Progenitor cell of endocrine pancreas (in vitro differentiated cells): ENCODE data around the gene SLC39A9. TPM values are rescaled to one million over a fixed set of nuclear protein-coding genes. Genes with fewer than 3 reads are reported as not detected.
"Not testable (repeated sequence)": the region's sequence is repeated elsewhere in the genome, so short reads cannot be mapped to it uniquely, and the experiment has no call there.

Experiments
- DNase-seq: peaks from one replicate; pipeline ENCODE4 v3.0.0; 2021; ENCODE audit warnings: low spot score; ENCODE audit not compliant: unreplicated experiment
- H3K27ac Mint-ChIP-seq: 2 replicates; pipeline ENCODE4 v1.8.0; 2021; ENCODE audit warnings: mild to moderate bottlenecking, moderate library complexity, mixed read lengths
- H3K27me3 Mint-ChIP-seq: 2 replicates; pipeline ENCODE4 v1.8.0; 2021; ENCODE audit warnings: mixed read lengths
- H3K36me3 Mint-ChIP-seq: 2 replicates; pipeline ENCODE4 v1.8.0; 2022; ENCODE audit warnings: mixed read lengths; ENCODE audit not compliant: insufficient read depth
- H3K4me1 Mint-ChIP-seq: 2 replicates; pipeline ENCODE4 v1.8.0; 2021; ENCODE audit warnings: low read depth, mixed read lengths
- H3K4me3 Mint-ChIP-seq: 2 replicates; pipeline ENCODE4 v1.8.0; 2021; ENCODE audit warnings: low read depth, mild to moderate bottlenecking, moderate library complexity, mixed read lengths
- H3K9me3 Mint-ChIP-seq: 2 replicates; pipeline ENCODE4 v1.8.0; 2021; ENCODE audit warnings: low read depth, mixed read lengths
- total RNA-seq: library from RNA; stranded (reverse); gene quantifications from 2 replicates; pipeline ENCODE4 v1.2.1, GENCODE V29; 2021
- TF ChIP-seq, protein P1 (sequence below): fragments of 200-600 bp; sonication (generic); IDR thresholded peaks from one replicate; pipeline ENCODE4 v1.5.0; 2021; ENCODE audit warnings: antibody characterized with exemption, mild to moderate bottlenecking; ENCODE audit not compliant: unreplicated experiment

SLC39A9 gene
- total RNA-seq, 1 donor from 2014 or later = 62.2 TPM

DNA sequence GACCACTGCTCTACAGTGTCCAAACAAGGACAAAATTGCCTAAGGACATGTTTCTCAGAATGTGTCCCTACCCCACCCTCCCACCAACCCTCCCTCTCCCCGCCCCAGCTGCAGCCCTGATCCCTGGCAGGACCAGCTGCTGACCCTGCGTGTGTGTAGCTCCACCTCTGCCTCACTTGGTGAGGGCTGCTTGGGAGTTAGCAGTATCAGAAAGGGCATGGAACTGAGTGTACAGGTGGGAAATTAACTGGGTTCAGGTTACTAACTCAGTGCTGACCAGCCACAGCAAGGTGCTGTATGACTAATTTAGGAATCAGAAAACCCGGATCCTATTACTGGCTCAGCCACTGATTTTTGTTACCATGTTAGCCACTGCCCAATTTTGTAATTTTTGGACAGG, 74.8 kb downstream of the SLC39A9 start:
- no peaks in the 10 kb centered on the region for H3K4me1 Mint-ChIP-seq
- TF ChIP-seq, protein P1, sequence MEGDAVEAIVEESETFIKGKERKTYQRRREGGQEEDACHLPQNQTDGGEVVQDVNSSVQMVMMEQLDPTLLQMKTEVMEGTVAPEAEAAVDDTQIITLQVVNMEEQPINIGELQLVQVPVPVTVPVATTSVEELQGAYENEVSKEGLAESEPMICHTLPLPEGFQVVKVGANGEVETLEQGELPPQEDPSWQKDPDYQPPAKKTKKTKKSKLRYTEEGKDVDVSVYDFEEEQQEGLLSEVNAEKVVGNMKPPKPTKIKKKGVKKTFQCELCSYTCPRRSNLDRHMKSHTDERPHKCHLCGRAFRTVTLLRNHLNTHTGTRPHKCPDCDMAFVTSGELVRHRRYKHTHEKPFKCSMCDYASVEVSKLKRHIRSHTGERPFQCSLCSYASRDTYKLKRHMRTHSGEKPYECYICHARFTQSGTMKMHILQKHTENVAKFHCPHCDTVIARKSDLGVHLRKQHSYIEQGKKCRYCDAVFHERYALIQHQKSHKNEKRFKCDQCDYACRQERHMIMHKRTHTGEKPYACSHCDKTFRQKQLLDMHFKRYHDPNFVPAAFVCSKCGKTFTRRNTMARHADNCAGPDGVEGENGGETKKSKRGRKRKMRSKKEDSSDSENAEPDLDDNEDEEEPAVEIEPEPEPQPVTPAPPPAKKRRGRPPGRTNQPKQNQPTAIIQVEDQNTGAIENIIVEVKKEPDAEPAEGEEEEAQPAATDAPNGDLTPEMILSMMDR = no peak
- H3K36me3 Mint-ChIP-seq = no peaks in the 10 kb centered on the region
- DNase-seq = no peak
- no peak overlapping the region for H3K4me3 Mint-ChIP-seq
- H3K27me3 Mint-ChIP-seq = peaks cover 9% of the 10 kb centered on the region
- no peak overlapping the region for H3K27ac Mint-ChIP-seq
- no peaks in the 10 kb centered on the region for H3K9me3 Mint-ChIP-seq

DNA sequence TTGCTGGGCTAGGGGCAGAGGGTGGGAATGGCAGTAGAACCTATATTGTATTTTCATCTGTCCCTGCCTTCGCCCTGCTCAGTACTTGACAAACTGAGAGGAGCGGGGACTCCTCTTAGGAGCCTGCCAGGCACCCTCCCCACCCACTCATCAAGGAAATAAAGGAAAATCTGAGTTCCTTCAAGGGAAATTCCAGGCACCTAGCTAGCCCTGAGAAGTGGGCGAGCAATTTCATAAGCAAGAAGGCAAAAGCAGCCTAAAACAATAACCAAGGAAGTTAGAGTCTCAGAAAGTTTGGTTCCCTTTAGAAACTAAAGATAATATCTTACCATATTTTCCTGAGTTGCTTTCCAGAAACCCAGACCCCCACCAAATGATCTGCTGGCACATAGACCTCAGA, 75.5 kb downstream of the SLC39A9 start:
- H3K27ac Mint-ChIP-seq = no peak overlapping the region
- peaks cover 16% of the 10 kb centered on the region for H3K27me3 Mint-ChIP-seq
- H3K36me3 Mint-ChIP-seq = no peaks in the 10 kb centered on the region
- no peak overlapping the region for H3K4me3 Mint-ChIP-seq
- H3K4me1 Mint-ChIP-seq = no peaks in the 10 kb centered on the region
- H3K9me3 Mint-ChIP-seq = no peaks in the 10 kb centered on the region
- no peak for DNase-seq
- TF ChIP-seq, protein P1 = no peak

DNA sequence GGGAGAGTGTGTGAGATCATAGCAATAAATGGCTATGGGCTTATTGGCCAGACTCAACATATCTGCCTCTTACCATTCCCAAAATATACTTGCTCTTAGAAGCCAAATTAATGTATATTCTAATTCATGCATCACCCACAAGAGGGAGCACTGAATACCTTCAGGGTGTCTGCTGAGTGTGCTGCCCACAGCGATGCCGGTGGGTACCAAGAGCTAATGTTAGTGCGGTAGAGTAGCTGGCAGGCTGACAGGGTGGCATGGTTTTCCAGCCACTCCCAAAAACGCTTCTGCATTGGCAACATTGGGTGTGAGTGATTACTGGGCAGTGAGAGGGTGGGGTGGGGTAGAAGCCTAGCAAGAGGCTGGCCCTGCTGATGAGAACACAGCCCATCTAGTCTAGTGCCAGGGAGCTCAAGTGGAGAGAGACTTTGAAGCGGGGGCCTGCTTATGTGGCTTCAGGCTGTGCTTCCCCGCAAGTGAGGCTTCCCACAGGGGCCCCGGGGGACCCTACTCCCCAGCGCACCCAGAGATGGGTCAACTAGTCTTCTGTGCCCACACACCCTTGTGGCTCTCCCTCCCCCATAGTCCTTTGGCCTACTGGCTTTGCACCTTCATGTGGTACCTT, 76.8 kb downstream of the SLC39A9 start:
- no peak overlapping the region for H3K4me3 Mint-ChIP-seq
- H3K9me3 Mint-ChIP-seq = no peaks in the 10 kb centered on the region
- TF ChIP-seq, protein P1 = peak; percentile 58
- H3K36me3 Mint-ChIP-seq = no peaks in the 10 kb centered on the region
- peaks cover 25% of the 10 kb centered on the region for H3K27me3 Mint-ChIP-seq
- no peak overlapping the region for H3K27ac Mint-ChIP-seq
- no peaks in the 10 kb centered on the region for H3K4me1 Mint-ChIP-seq
- no peak for DNase-seq

DNA sequence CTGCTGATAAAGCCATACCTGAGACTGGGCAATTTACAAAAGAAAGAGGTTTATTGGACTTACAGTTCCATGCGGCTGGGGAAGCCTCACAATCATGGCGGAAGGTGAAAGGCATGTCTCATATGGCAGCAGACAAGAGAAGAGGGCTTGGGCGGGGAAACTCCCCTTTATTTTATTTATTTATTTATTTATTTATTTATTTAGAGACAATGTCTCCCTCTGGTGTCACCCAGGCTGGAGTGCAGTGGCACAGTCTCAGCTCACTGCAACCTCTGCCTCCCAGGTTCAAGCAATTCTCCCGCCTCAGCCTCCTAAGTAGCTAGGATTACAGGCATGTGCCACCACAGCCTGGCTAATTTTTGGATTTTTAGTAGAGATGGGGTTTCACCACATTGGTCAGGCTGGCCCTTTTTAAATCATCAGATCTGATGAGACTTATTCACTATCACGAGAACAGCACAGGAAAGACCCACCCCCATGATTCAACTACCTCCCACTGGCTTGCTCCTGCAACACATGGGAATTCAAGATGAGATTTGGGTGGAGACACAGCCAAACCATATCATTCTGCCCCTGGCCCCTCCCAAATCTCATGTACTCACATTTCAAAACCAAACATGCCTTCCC, 78.4 kb downstream of the SLC39A9 start:
- DNase-seq, H3K9me3 Mint-ChIP-seq, H3K36me3 Mint-ChIP-seq, H3K27ac Mint-ChIP-seq, H3K4me3 Mint-ChIP-seq, H3K4me1 Mint-ChIP-seq: not testable (repeated sequence)
- peaks cover 33% of the 10 kb centered on the region for H3K27me3 Mint-ChIP-seq
- TF ChIP-seq, protein P1 = peak; percentile 21

DNA sequence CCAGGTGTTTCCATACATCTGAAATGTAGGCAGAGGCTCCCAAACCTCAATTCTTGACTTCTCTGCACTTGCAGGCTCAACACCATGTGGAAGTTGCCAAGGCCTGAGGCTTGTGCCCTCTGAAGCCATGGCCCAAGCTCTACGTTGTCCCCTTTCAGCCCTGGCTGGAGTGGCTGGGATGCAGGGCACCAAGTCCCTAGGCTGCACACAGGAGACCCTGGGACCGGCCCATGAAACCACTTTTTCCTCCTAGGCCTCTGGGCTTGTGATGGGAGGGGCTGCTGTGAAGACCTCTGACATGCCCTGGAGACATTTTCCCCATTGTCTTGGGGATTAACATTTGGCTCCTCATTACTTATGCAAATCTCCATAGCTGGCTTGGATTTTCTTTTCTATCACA, 79.6 kb downstream of the SLC39A9 start:
- not testable (repeated sequence) for DNase-seq, H3K4me1 Mint-ChIP-seq, H3K27ac Mint-ChIP-seq, H3K36me3 Mint-ChIP-seq, H3K9me3 Mint-ChIP-seq, H3K4me3 Mint-ChIP-seq
- H3K27me3 Mint-ChIP-seq = peaks cover 42% of the 10 kb centered on the region

DNA sequence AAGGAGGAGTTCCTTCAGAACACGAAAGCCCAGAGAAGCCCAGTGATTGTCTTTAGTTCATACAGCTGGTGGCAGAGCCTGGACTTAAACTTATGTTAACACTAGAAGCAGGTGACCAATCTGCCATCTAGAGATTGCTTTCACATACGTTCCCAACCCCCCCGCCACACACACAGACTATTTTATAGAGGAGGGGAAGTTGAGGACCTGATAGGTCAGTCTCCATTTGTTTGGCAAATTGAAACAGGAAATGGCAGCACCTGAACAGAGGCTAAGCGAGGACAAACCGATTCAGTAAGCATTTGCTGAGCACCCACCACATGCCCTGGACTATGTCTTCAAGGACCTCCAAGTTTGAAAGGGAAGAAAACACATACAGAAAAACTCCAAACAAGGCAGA, 81.2 kb downstream of the SLC39A9 start:
- H3K27me3 Mint-ChIP-seq = peaks cover 47% of the 10 kb centered on the region
- no peaks in the 10 kb centered on the region for H3K36me3 Mint-ChIP-seq

More for the DNA sequence above, 81.2 kb downstream of the SLC39A9 start:
- no peaks in the 10 kb centered on the region for H3K9me3 Mint-ChIP-seq
- no peak overlapping the region for H3K27ac Mint-ChIP-seq
- no peak overlapping the region for H3K4me3 Mint-ChIP-seq
- H3K4me1 Mint-ChIP-seq = peaks cover 3% of the 10 kb centered on the region
- DNase-seq = no peak
- TF ChIP-seq, protein P1 = no peak
